ENCODE measurements around the gene HIRA.

DNA sequence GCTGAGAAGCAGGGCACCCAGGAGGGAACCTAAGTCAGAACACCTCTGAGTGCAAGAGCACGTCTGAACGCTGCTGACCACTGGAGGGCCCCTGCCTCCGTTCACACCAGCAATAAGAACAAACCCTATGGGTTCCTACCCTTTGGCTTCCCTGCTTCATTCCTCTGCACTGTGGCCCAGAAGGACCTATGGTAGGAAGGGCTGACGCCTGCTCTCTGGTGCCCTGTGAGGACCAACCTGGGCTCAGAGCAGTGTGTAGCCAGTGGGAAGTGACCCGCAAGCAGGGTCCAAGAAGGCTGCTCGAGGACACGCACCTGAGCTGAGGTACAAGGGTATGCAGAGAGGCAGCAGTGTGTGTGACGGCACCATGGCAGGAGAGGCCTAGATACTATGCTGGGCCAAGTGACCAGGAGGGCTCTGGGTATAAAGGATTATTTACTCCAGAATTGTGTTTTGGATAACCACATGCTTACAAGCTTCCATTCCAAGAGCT lies 71.2 kb downstream of the HIRA start:
- TF ChIP-seq, protein P1, sequence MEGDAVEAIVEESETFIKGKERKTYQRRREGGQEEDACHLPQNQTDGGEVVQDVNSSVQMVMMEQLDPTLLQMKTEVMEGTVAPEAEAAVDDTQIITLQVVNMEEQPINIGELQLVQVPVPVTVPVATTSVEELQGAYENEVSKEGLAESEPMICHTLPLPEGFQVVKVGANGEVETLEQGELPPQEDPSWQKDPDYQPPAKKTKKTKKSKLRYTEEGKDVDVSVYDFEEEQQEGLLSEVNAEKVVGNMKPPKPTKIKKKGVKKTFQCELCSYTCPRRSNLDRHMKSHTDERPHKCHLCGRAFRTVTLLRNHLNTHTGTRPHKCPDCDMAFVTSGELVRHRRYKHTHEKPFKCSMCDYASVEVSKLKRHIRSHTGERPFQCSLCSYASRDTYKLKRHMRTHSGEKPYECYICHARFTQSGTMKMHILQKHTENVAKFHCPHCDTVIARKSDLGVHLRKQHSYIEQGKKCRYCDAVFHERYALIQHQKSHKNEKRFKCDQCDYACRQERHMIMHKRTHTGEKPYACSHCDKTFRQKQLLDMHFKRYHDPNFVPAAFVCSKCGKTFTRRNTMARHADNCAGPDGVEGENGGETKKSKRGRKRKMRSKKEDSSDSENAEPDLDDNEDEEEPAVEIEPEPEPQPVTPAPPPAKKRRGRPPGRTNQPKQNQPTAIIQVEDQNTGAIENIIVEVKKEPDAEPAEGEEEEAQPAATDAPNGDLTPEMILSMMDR (IDR thresholded peaks at IDR 0.05): no peak
- no peak for TF ChIP-seq POLR2A (IDR thresholded peaks at IDR 0.05)
